ENCODE data around the gene OR5H14.

OR5H14 gene

GRCh38 chr3:98199020-98199419, 51.7 kb downstream of the OR5H14 start:
- no peak overlapping the region for H3K9ac ChIP-seq (ENCODE audit: low read length)
- no peaks in the 10 kb centered on the region for H3K79me2 ChIP-seq (ENCODE audit: low read length)

More at GRCh38 chr3:98199020-98199419, 51.7 kb downstream of the OR5H14 start:
- Histone ChIP-seq H3K27ac (ENCODE audit: low read length) (no peak overlapping the region), H3K4me1 (ENCODE audit: low read length) (no peaks in the 10 kb centered on the region), H3K27me3 (replicated peaks; ENCODE audit: insufficient read depth, low read length) (no peaks in the 10 kb centered on the region), H2AFZ (ENCODE audit: low read length) (no peak overlapping the region), H3F3A (ENCODE audit: insufficient read depth, low read length) (no peaks in the 10 kb centered on the region), H4K20me1 (ENCODE audit: insufficient read depth, low read length) (no peaks in the 10 kb centered on the region), H3K36me3 (replicated peaks; ENCODE audit: insufficient read depth, low read length) (no peaks in the 10 kb centered on the region), H3K4me3 (ENCODE audit: low read length) (no peak overlapping the region), H3K9me3 (replicated peaks; ENCODE audit: insufficient read depth, low read length) (no peaks in the 10 kb centered on the region), H3K9me2 (replicated peaks; ENCODE audit: insufficient read depth, low read length) (no peaks in the 10 kb centered on the region), H3K4me2 (ENCODE audit: low read depth, low read length) (no peak overlapping the region)
- TF ChIP-seq EZH2phosphoT487 (IDR thresholded peaks at IDR 0.05; ENCODE audit: low read length) = no peak
- TF ChIP-seq CTCF (IDR thresholded peaks at IDR 0.05; ENCODE audit: low read length) = no peak
- no peak for TF ChIP-seq EZH2 (optimal IDR thresholded peaks at IDR 0.05; ENCODE audit: low read depth, low read length)
- no peak for DNase-seq
